NOMO-1 treated with DMSO at 0.1 percent for 48 hours (cell line): ENCODE measurements around the gene G6PC1.
"Not testable (repeated sequence)": the region's sequence is repeated elsewhere in the genome, so short reads cannot be mapped to it uniquely, and the experiment has no call there.

Experiments
- DNase-seq: peaks from one replicate; lab custom pipeline; 2025; ENCODE audit not compliant: unreplicated experiment; lab: John Stamatoyannopoulos, UW

G6PC1 gene

DNA sequence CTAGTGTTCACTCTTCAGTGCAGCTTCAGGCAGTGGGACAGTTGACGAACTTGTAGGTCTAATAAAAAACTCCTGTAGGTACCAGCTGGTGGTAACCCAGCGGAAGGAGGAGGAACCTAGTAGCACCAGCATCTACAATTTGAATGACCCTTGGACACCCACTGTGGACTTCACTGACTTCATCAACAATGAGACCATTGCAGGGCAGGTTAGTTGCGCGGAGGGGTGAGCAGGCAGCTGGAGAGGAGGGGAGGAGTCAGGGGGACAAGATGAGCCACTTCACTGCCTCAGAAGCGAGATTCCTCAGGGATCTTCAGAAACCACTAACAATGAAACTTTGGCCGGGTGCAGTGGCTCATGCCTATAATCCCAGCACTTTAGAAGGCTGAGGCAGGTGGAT is 27.3 kb upstream of the G6PC1 start:
- no peak for DNase-seq

DNA sequence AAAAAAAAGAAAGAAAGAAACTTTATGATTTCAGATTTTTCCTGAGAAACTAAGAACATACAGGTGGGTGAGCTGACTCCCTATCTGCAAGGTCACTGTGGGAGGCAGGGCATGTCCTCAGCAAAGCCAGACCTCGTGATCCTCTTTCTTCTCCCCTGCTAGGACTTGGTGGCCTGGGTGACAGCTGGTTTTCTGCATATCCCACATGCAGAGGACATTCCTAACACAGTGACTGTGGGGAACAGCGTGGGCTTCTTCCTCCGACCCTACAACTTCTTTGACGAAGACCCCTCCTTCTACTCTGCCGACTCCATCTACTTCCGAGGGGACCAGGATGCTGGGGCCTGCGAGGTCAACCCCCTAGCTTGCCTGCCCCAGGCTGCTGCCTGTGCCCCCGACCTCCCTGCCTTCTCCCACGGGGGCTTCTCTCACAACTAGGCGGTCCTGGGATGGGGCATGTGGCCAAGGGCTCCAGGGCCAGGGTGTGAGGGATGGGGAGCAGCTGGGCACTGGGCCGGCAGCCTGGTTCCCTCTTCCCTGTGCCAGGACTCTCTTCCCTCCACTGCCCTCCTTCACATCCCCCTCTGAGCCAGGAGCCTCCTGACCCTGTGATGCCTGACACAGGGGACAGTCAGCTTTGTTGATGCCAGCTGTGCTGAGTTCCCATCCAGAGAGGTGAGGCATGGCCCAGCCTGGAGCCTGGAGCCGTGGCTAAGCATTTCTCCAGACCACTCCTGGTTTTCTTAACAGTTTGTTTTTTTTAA is 26.5 kb upstream of the G6PC1 start:
- not testable (repeated sequence) for DNase-seq

DNA sequence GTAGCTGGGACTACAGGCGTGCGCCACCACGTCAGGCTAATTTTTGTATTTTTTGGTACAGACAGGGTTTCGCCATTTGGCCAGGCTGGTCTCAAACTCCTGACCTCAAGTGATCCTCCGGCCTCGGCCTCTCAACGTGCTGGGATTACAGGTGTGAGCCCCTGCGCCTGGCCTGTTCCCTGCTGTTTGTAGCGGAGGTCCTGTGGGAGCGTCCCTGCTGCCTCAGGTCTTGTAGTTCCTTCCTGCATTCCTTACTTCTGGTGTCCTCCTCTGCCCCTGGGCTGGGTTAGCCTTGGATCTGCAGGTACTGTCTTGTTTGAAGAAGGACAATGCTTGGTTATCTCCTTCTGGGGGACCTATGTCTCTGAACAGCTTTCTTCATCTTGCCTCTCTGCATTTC is 23.6 kb upstream of the G6PC1 start:
- DNase-seq, result no peak

DNA sequence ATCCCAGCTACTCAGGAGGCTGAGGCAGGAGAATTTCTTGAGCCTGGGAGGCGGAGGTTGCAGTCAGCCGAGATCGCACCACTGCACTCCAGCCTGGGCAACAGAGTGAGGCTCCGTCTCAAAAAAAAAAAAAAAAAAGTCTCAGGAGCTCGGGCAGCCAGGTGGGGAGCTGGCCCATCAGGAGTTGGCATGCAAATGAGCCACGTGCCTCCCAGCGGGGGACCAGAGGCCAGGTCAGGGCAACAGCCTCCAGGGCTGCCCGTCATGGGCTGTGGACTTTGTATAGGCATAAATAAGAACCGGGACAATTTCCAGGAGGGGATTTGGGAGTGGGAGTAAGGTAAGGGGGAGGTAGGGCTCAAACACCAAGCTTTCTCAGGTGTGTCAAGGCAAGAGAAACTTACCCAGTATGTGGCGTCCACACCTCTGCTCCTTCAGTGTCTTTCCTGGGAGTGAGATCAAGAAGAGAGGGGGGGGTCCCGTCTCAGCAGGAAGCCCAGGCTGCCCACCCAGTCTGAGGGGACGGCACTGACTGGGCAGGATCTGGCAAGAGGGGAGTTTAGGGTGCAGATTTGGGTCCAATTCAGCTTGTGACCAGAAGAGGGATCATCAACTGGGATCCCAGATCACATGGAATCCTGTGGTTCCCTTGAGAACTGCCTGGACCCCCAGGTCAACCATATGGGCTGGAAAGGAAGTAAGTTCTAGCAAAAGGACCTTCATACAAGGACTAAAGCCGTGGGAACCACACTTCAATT is 22.3 kb upstream of the G6PC1 start:
- DNase-seq, result no peak

DNA sequence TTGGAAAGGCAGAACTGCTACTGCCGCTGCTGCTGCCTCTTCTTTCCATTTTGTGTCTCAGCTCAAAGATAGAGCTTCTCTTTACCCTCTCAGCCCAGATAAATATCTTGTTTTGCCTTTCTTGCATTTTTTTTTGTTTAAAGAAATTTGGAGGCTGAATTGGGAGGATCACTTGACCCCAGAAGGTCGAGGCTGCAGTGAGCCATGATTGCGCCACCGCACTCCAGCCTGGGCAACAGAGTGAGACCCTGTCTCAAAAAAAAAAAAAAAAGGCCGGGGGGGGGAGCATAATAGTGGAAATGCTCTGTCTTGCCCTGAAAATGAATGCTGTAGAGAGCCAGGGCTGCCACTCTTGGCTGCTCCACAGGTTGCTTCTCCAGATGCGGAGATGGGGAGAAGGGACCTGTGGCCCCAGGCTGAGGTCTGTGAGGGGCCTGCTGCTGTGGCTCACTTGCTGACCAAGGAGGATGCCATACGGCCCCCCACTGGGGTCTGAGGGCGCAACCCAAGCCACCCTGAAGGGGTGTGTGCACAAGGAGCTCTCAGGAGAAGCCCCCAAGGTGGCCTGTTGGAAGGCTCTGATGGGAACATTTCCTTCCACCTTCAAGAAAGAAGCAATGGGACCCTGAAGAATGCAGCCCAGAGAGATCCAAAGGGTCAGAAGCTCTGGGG is 21.5 kb upstream of the G6PC1 start:
- DNase-seq, result no peak

DNA sequence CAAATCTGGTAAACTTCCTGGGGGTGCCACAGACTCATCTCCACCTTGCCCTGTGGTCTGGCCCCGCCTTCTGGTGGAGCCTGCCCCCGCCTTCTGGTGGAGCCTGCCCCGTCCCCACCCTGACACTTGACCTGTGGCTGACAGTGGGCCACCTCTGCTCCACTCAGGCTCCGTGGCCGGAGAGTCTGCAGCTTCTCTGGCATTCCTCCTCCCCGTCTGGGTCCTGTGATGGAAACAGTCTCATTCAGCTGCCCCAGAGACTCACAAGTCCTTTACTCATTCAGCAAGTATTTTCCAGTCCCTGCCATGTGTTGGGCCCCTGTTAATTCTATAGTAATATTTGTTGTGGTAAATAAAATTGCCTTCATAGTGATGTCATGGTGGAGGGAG is 21.0 kb upstream of the G6PC1 start:
- DNase-seq, result no peak

DNA sequence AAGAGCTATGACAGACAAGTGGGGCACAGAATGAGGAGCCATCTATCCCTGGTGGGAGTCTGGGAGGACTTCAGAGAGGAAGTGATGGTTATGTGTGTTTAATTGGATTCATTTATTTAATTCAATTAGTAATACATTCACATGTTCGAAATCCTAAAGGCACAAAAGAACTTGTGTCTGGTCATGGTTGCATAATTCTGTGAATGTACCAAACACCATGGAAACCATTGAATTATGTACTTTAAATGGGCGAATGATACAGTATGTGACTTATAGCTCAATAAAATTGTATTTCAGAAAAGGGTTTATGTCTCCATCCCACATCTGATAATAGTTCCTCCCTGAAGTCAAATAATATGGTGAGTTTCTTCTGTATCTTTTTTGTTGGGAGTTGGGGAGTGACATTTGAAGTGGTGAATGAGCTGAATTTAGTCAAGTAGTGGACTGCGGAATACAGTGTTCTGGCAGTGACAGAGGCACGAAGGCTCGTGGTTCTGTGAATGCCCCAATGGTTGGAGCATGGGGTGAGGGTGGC is 19.8 kb upstream of the G6PC1 start:
- DNase-seq, result no peak

DNA sequence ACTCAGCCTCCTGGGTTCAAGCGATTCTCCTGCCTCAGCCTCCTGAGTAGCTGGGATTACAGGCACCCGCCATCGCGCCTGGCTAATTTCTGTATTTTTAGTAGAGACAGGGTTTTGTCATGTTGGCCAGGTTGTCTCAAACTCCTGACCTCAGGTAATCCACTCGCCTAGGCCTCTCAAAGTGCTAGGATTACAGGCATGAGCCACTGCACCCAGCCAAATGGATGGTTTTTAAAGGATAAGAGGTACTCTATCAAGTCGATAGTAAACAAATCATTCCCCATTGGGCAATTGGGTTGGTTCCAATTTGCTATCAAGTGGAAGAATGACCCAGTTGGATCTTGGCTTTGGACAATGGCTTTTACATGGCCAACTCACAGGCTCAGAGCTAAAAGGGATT is 18.9 kb upstream of the G6PC1 start:
- not testable (repeated sequence) for DNase-seq

DNA sequence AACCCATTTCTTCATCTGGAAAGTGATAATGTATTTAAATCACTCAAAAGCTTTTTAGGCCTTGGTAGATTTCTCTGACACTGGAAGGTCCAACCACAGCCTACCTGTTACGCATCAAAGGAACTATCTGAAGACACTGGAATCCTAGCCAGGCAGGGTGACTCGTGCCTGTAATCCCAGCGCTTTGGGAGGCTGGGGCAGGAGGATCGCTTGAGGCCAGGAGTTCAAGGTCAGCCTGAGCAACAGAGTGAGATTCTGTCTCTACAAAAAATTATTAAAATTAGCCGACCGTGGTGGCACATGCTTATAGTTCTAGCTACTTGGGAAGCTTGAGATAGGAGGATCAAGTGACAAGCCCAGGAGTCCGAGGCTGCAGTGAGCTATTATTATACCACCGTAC is 18.4 kb upstream of the G6PC1 start:
- DNase-seq, result no peak

DNA sequence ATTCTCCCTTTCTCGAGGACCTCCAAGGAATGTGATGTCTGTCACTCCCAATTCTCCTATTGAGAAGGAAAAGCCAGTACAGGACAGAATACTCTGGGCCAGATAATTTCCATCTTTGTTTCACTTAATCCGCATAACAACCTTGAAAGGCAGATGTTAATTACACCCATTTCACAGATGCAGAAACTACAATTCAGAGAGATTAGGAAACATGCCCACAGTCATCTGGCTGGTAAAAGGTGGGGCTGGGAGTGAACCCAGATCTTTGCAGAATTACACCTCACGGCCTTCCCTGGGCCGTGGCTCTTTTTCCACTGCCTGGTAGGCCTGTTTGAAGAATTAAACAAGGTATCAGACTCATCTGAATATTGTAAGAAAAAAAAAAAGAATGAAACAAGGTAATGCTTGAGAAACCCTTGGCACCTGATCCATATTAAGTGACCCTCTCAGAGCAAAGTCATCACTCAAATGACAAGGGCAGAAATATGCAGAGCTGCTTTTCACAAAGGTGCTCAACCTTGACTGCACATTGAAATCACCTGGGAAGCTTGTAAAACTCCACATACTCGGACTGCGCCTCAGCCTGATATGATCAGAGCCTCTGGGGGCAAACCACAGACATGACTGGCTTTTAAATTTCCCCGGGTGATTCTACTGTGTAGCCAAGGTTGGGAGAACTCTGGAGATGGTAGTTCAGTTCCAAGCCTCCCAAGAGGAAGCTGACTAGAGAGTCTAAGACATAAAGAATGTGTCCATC is 16.6 kb upstream of the G6PC1 start:
- no peak for DNase-seq

DNA sequence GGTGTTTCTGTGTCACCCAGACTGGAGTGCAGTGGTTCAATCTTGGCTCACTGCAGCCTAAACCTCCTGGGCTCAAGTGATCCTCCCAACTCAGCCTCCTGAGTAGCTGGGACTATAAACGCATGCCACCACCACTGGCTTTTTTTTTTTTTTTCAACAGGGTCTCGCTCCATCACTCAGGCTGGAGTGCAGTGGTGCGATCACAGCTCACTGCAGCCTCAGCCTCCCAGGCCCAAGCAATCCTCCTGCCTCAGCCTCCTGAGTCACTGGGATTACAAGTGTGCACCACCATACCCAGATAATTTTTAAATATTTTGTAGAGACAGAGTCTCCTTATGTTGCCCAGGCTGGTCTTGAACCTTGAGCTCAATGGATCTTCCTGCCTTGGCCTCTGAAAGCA is 14.8 kb upstream of the G6PC1 start:
- DNase-seq, result not testable (repeated sequence)

DNA sequence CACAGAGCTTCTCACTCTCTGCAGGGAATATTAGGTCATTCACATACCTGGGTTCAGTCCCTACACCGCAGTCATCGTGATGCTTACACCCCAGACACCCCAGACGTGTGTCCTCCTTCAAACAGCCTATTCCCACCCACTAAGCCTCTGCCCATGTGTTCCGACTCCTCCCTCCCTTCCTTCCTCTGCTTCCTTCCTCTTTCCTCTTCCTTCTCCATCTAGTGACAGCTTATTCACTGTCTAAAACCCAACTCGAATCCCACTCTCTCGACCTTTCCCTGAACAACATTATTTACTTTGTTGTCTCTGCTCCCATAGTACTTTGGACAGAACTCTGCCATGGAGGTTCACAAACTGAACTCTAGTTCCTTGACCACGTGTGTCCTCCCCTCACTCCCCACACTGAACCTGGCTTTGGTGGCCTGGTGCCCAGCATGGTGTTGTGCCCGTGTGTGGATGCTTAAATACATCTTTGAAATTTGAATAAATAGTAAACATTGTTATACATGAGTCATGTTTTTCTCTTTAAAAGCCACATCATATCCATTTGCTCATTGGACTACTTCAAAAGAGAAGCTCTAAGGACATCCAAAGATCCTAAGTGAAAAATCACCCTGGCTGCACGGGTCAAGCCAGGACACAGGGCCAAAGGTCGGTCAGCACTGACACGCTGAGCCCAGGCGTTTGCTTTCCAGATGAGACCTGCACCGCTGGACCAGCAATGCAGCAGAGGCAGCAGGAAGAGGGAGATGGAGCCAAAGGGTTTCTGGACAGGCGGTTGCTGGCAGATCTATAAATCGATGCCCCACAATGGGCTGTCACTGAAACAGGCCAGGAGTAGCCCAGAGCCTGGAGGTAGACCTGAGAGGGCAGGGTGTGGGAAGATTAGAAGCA is 14.1 kb upstream of the G6PC1 start:
- peak; percentile 17 for DNase-seq

DNA sequence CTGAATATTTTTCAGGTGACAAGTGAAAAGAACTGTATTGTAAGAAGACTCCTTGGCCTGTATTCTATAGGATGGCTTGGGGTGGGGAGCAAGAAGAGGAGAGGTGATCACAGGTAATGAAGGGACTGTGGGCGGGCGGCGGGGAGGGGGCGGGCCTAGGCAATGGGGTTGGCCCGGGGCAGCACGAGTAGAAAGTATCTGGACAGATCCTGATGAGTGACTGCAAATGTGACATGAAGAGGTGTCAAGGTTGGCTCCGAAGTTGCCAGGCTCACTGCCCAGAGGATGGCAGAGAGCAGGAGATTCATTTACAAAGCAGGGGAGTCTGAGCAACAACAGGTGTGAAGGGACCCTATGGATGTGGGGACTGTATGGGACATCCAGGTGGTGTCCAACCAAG is 10.8 kb upstream of the G6PC1 start:
- no peak for DNase-seq

DNA sequence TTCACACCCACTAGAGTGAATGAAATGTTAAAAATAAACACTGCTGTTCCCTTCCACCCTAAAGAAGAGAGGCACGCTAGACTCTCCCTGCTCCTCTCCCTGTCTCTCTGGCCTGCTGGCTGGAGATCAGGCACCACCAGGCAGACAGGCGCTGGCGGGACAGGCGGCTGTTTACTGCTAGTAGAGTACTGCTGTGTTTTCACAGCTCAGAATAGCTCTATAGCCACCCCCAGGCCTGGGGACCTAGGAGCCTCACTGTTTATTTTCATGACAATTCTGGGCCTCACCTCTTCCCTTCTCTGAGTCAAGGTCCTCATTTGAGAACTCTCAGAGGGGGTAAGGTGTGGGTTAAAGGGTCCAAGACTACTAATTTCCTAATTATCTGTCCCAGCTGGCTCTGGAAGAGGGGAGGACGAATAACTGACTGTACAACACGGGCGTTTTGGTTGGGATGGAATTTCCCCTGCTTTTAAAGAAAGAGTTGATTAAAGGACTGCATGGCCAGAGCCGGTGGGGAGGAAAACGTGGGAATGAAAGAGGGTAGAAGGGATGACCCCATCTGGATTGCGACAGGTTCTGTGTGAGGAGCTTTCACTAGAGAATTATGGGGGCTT is 9.0 kb upstream of the G6PC1 start:
- DNase-seq, result no peak

DNA sequence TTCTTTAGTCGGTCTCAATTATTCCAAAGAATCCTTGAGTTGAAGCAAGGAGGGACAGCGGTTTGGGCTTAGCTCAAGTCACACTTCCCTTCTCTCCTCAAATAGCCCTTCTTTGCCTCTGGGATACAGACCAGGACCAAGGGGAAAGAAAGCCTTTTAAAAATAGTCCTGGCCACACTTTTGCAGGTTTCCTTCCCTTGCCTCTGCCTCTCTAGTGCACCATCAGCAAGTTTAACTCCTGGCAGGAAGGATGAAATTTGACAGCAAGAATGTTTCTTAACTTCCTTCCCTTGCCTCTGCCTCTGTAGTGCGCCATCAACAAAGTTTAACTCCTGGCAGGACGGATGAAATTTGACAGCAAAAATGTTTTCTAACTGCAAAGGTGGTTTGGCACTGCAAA is 7.2 kb upstream of the G6PC1 start:
- peak; percentile 43 for DNase-seq

DNA sequence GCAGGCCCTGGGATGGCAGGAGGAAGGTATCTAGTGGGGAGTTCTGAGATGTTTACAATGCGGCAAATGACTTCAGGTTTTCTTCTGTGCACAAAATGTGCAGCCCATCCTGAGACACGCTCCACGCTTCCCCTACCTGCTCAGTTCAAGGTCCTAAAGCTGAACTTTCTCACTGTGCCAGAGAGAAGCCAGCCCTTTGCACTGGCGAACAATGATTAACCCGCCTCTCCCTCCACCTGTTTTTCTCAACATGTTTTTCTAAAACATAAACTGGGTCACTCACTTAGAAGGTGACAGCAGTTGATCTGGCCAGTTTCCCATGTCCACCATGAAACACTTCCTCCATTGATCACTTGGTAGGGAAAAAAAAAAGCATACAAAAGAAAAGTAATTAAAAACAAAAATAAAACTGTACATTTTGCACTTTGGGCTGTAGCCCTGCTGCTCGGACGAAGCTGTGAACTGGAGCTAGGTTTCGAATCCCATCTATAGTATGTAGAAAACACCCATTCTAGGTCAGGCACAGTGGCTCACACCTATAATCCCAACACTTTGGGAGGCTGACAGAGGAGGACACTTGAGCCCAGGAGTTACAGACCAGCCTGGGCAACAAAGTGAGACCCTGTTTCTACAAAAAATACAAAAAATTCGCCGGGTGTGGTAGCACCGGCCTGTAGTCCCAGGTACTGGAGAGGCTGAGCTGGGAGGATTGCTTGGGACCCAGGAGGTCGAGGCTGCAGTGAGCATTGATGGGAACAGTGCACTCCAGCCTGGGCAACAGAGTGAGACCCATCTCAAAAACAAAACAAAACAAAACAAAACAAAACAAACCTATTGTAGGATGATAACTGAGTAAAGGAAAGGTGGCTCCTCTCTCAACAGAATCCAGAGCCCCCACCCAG is 6.1 kb upstream of the G6PC1 start:
- DNase-seq, result no peak

DNA sequence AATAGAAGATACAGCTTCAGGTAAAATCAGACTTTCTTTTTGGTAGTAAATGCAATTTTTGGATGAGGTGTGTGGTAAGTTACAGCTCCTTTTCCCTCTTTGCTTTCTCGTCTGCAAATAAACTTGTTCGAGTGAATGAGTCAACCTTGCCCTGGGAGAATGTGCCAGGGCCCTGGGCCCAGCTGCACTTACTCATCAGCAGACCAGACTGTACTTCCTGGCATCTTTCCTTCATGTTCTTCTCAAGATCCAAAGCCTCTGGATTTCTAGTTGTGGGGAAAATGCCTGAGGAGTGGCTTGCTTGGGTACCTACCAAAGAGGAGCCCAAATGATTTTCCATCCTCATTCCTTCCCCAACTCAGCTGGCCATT is 5.4 kb upstream of the G6PC1 start:
- DNase-seq, result no peak

DNA sequence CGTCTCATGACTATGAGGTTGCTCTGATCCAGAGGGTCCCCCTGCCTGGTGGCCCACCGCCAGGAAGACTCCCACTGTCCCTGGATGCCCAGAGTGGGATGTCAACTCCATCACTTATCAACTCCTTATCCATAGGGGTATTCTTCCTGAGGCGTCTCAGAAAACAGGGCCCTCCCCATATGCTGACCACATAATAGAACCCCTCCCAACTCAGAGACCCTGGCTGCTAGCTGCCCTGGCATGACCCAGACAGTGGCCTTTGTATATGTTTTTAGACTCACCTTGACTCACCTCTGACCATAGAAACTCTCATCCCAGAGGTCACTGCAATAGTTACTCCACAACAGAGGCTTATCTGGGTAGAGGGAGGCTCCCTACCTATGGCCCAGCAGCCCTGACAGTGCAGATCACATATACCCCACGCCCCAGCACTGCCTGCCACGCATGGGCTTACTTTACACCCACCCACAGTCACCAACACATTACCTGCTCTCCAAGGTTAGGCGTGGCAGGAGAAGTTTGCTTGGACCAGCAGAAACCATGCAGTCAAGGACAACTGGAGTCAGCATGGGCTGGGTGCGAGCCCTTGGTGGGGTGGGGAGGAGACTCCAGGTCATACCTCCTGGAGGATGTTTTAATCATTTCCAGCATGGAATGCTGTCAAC is 2.3 kb upstream of the G6PC1 start:
- DNase-seq, result no peak
